ENCODE results near the gene KIAA2012. TPM values are rescaled to one million over a fixed set of nuclear protein-coding genes. Genes with fewer than 3 reads are reported as not detected.

KIAA2012 gene
- polyA plus RNA-seq, 4 donors = 0.06 to 0.07 TPM; not detected in 2

- H3K4me1 ChIP-seq (ENCODE audit: control insufficient read depth in 3 of 3, insufficient read depth in 2 of 3, low read depth in 1 of 3, low read length in 2 of 3) = no peaks in the 10 kb centered on the region
- no peak for FAIRE-seq
- no peaks in the 10 kb centered on the region for H3K27me3 ChIP-seq (ENCODE audit: control insufficient read depth in 3 of 3, insufficient read depth in 3 of 3, low read length in 3 of 3)
- H3K36me3 ChIP-seq (ENCODE audit: control insufficient read depth in 3 of 3, insufficient read depth in 2 of 3, low read depth in 1 of 3, low read length in 3 of 3) = no peaks in the 10 kb centered on the region
- no peak overlapping the region for H3K4me3 ChIP-seq (ENCODE audit: low read depth in 1 of 3, low read length in 3 of 3)
- H3K27ac ChIP-seq (ENCODE audit: low read depth in 1 of 3, low read length in 2 of 3) = no peak overlapping the region
- DNase-seq = no peak
- no peaks in the 10 kb centered on the region for H3K9me3 ChIP-seq (ENCODE audit: control insufficient read depth in 2 of 2, insufficient read depth in 1 of 2, low read depth in 1 of 2, low read length in 1 of 2)
- 55 to 70% (median 61%) methylated on average over 3 of the region's 3 CpGs for WGBS, 3 donors
Measured at GRCh38 chr2:202096736-202097135, 23.7 kb downstream of the KIAA2012 start.

GRCh38 chr2:202098291-202098690, 25.2 kb downstream of the KIAA2012 start:
- no peak for DNase-seq
- no peak overlapping the region for H3K4me3 ChIP-seq (ENCODE audit: low read depth in 1 of 3, low read length in 3 of 3)
- H3K36me3 ChIP-seq (ENCODE audit: control insufficient read depth in 3 of 3, insufficient read depth in 2 of 3, low read depth in 1 of 3, low read length in 3 of 3) = no peaks in the 10 kb centered on the region
- no peaks in the 10 kb centered on the region for H3K27me3 ChIP-seq (ENCODE audit: control insufficient read depth in 3 of 3, insufficient read depth in 3 of 3, low read length in 3 of 3)
- no peaks in the 10 kb centered on the region for H3K4me1 ChIP-seq (ENCODE audit: control insufficient read depth in 3 of 3, insufficient read depth in 2 of 3, low read depth in 1 of 3, low read length in 2 of 3)
- no peak overlapping the region for H3K27ac ChIP-seq (ENCODE audit: low read depth in 1 of 3, low read length in 2 of 3)
- FAIRE-seq = no peak
- no peaks in the 10 kb centered on the region for H3K9me3 ChIP-seq (ENCODE audit: control insufficient read depth in 2 of 2, insufficient read depth in 1 of 2, low read depth in 1 of 2, low read length in 1 of 2)
- WGBS, 3 donors = 87 to 94% (median 90%) methylated on average over 3 of the region's 3 CpGs

GRCh38 chr2:202099515-202099914, 26.5 kb downstream of the KIAA2012 start:
- Histone ChIP-seq H3K9me3 (ENCODE audit: control insufficient read depth in 2 of 2, insufficient read depth in 1 of 2, low read depth in 1 of 2, low read length in 1 of 2) (peaks cover 0 to 4% of the 10 kb centered on the region in 2 donors), H3K4me1 (ENCODE audit: control insufficient read depth in 3 of 3, insufficient read depth in 2 of 3, low read depth in 1 of 3, low read length in 2 of 3) (no peaks in the 10 kb centered on the region), H3K4me3 (ENCODE audit: low read depth in 1 of 3, low read length in 3 of 3) (no peak overlapping the region), H3K27me3 (ENCODE audit: control insufficient read depth in 3 of 3, insufficient read depth in 3 of 3, low read length in 3 of 3) (no peaks in the 10 kb centered on the region), H3K27ac (ENCODE audit: low read depth in 1 of 3, low read length in 2 of 3) (no peak overlapping the region), H3K36me3 (ENCODE audit: control insufficient read depth in 3 of 3, insufficient read depth in 2 of 3, low read depth in 1 of 3, low read length in 3 of 3) (no peaks in the 10 kb centered on the region)
- 58 to 84% (median 64%) methylated on average over 7 of the region's 7 CpGs for WGBS, 3 donors
- FAIRE-seq (no peak), DNase-seq (peak in 1 of 2 donors; percentile 20)

- Histone ChIP-seq H3K27me3 (ENCODE audit: control insufficient read depth in 3 of 3, insufficient read depth in 3 of 3, low read length in 3 of 3) (no peaks in the 10 kb centered on the region), H3K4me1 (ENCODE audit: control insufficient read depth in 3 of 3, insufficient read depth in 2 of 3, low read depth in 1 of 3, low read length in 2 of 3) (no peaks in the 10 kb centered on the region), H3K9me3 (ENCODE audit: control insufficient read depth in 2 of 2, insufficient read depth in 1 of 2, low read depth in 1 of 2, low read length in 1 of 2) (peaks cover 0 to 4% of the 10 kb centered on the region in 2 donors), H3K36me3 (ENCODE audit: control insufficient read depth in 3 of 3, insufficient read depth in 2 of 3, low read depth in 1 of 3, low read length in 3 of 3) (no peaks in the 10 kb centered on the region), H3K27ac (ENCODE audit: low read depth in 1 of 3, low read length in 2 of 3) (no peak overlapping the region), H3K4me3 (ENCODE audit: low read depth in 1 of 3, low read length in 3 of 3) (no peak overlapping the region)
- DNase-seq = no peak
- WGBS, 3 donors = 67 to 87% (median 70%) methylated on average over 4 of the region's 4 CpGs
- no peak for FAIRE-seq
Measured at GRCh38 chr2:202100176-202100575, 27.1 kb downstream of the KIAA2012 start.

GRCh38 chr2:202101026-202101579, 28.0 kb downstream of the KIAA2012 start:
- no peaks in the 10 kb centered on the region for H3K27me3 ChIP-seq (ENCODE audit: control insufficient read depth in 3 of 3, insufficient read depth in 3 of 3, low read length in 3 of 3)
- FAIRE-seq = no peak
- no peaks in the 10 kb centered on the region for H3K4me1 ChIP-seq (ENCODE audit: control insufficient read depth in 3 of 3, insufficient read depth in 2 of 3, low read depth in 1 of 3, low read length in 2 of 3)

GRCh38 chr2:202102425-202103000, 29.5 kb downstream of the KIAA2012 start:
- Histone ChIP-seq H3K36me3 (ENCODE audit: control insufficient read depth in 3 of 3, insufficient read depth in 2 of 3, low read depth in 1 of 3, low read length in 3 of 3) (no peaks in the 10 kb centered on the region), H3K4me1 (ENCODE audit: control insufficient read depth in 3 of 3, insufficient read depth in 2 of 3, low read depth in 1 of 3, low read length in 2 of 3) (no peaks in the 10 kb centered on the region), H3K9me3 (ENCODE audit: control insufficient read depth in 2 of 2, insufficient read depth in 1 of 2, low read depth in 1 of 2, low read length in 1 of 2) (peaks cover 0 to 4% of the 10 kb centered on the region in 2 donors), H3K4me3 (ENCODE audit: low read depth in 1 of 3, low read length in 3 of 3) (no peak overlapping the region), H3K27ac (ENCODE audit: low read depth in 1 of 3, low read length in 2 of 3) (no peak overlapping the region), H3K27me3 (ENCODE audit: control insufficient read depth in 3 of 3, insufficient read depth in 3 of 3, low read length in 3 of 3) (no peaks in the 10 kb centered on the region)
- WGBS, 3 donors = 57 to 61% (median 61%) methylated on average over 4 of the region's 4 CpGs
- no peak for FAIRE-seq
- DNase-seq = no peak

More at GRCh38 chr2:202101026-202101579, 28.0 kb downstream of the KIAA2012 start:
- Histone ChIP-seq H3K9me3 (ENCODE audit: control insufficient read depth in 2 of 2, insufficient read depth in 1 of 2, low read depth in 1 of 2, low read length in 1 of 2) (peaks cover 0 to 4% of the 10 kb centered on the region in 2 donors), H3K36me3 (ENCODE audit: control insufficient read depth in 3 of 3, insufficient read depth in 2 of 3, low read depth in 1 of 3, low read length in 3 of 3) (no peaks in the 10 kb centered on the region), H3K27ac (ENCODE audit: low read depth in 1 of 3, low read length in 2 of 3) (no peak overlapping the region), H3K4me3 (ENCODE audit: low read depth in 1 of 3, low read length in 3 of 3) (no peak overlapping the region)
- 75 to 86% (median 77%) methylated on average over 3 of the region's 3 CpGs for WGBS, 3 donors
- DNase-seq = no peak

- no peaks in the 10 kb centered on the region for H3K36me3 ChIP-seq (ENCODE audit: control insufficient read depth in 3 of 3, insufficient read depth in 2 of 3, low read depth in 1 of 3, low read length in 3 of 3)
- no peaks in the 10 kb centered on the region for H3K27me3 ChIP-seq (ENCODE audit: control insufficient read depth in 3 of 3, insufficient read depth in 3 of 3, low read length in 3 of 3)
- FAIRE-seq (no peak), DNase-seq (peak; percentile 46 to 68)
- no peak overlapping the region for H3K4me3 ChIP-seq (ENCODE audit: low read depth in 1 of 3, low read length in 3 of 3)
- H3K27ac ChIP-seq (ENCODE audit: low read depth in 1 of 3, low read length in 2 of 3) = no peak overlapping the region
- H3K4me1 ChIP-seq (ENCODE audit: control insufficient read depth in 3 of 3, insufficient read depth in 2 of 3, low read depth in 1 of 3, low read length in 2 of 3) = no peaks in the 10 kb centered on the region
- 43 to 51% (median 49%) methylated on average over 2 of the region's 2 CpGs for WGBS, 3 donors
- H3K9me3 ChIP-seq (ENCODE audit: control insufficient read depth in 2 of 2, insufficient read depth in 1 of 2, low read depth in 1 of 2, low read length in 1 of 2) = peaks cover 0 to 4% of the 10 kb centered on the region in 2 donors
Measured at GRCh38 chr2:202104286-202104870, 31.3 kb downstream of the KIAA2012 start.

- no peaks in the 10 kb centered on the region for H3K36me3 ChIP-seq (ENCODE audit: control insufficient read depth in 3 of 3, insufficient read depth in 2 of 3, low read depth in 1 of 3, low read length in 3 of 3)
- no peaks in the 10 kb centered on the region for H3K27me3 ChIP-seq (ENCODE audit: control insufficient read depth in 3 of 3, insufficient read depth in 3 of 3, low read length in 3 of 3)
- no peak overlapping the region for H3K4me3 ChIP-seq (ENCODE audit: low read depth in 1 of 3, low read length in 3 of 3)
- no peak overlapping the region for H3K27ac ChIP-seq (ENCODE audit: low read depth in 1 of 3, low read length in 2 of 3)
- FAIRE-seq (no peak), DNase-seq (no peak)
- no peaks in the 10 kb centered on the region for H3K4me1 ChIP-seq (ENCODE audit: control insufficient read depth in 3 of 3, insufficient read depth in 2 of 3, low read depth in 1 of 3, low read length in 2 of 3)
- peaks cover 0 to 4% of the 10 kb centered on the region in 2 donors for H3K9me3 ChIP-seq (ENCODE audit: control insufficient read depth in 2 of 2, insufficient read depth in 1 of 2, low read depth in 1 of 2, low read length in 1 of 2)
Measured at GRCh38 chr2:202105025-202105424, 32.0 kb downstream of the KIAA2012 start.
